Endothelial cell of hepatic sinusoid (primary cell): ENCODE results near the gene MROH2A.

Source experiments
- in situ Hi-C: cut with HindIII; loops from 2 replicates; pipeline ENCODE4 v1.10.0; 2017; ENCODE audit warnings: low sequenced_read_pairs

The MROH2A gene

GRCh38 chr2:233761040-233761769 lies 16.9 kb upstream of the MROH2A start:
- in situ Hi-C loops, result no loop called here

GRCh38 chr2:233764264-233764663 lies 13.9 kb upstream of the MROH2A start:
- in situ Hi-C loops, result no loop called here

- in situ Hi-C loops, result no loop called here
Measured at GRCh38 chr2:233764761-233765160, 13.4 kb upstream of the MROH2A start.

GRCh38 chr2:233766416-233766815 lies 11.7 kb upstream of the MROH2A start:
- in situ Hi-C loops, result no loop called here

GRCh38 chr2:233768076-233768475 lies 10.1 kb upstream of the MROH2A start:
- in situ Hi-C loops, result no loop called here

- in situ Hi-C loops, result no loop called here
Measured at GRCh38 chr2:233769260-233769659, 8.9 kb upstream of the MROH2A start.

GRCh38 chr2:233772153-233772552 lies 6.0 kb upstream of the MROH2A start:
- in situ Hi-C loops, result loop anchor here (5.0 kb wide), 1 partner anchor 70 kb away; no protein-coding TSS in a partner anchor

GRCh38 chr2:233772583-233772982 lies 5.5 kb upstream of the MROH2A start:
- in situ Hi-C loops, result loop anchor here (5.0 kb wide), 1 partner anchor 70 kb away; no protein-coding TSS in a partner anchor

GRCh38 chr2:233773854-233774253 lies 4.3 kb upstream of the MROH2A start:
- in situ Hi-C loops, result loop anchor here (5.0 kb wide), 1 partner anchor 68 kb away; no protein-coding TSS in a partner anchor

GRCh38 chr2:233775414-233775813 lies 2.7 kb upstream of the MROH2A start:
- in situ Hi-C loops, result no loop called here

GRCh38 chr2:233779722-233780121 lies 1.6 kb downstream of the MROH2A start:
- in situ Hi-C loops, result no loop called here

GRCh38 chr2:233780771-233781170 lies 2.6 kb downstream of the MROH2A start:
- in situ Hi-C loops, result no loop called here

- in situ Hi-C loops, result no loop called here
Measured at GRCh38 chr2:233789554-233789953, 11.4 kb downstream of the MROH2A start.

GRCh38 chr2:233791151-233791882 lies 13.2 kb downstream of the MROH2A start:
- in situ Hi-C loops, result no loop called here

- in situ Hi-C loops, result no loop called here
Measured at GRCh38 chr2:233791883-233792329, 13.8 kb downstream of the MROH2A start.

GRCh38 chr2:233792720-233793119 lies 14.6 kb downstream of the MROH2A start:
- in situ Hi-C loops, result no loop called here

GRCh38 chr2:233793465-233794127 lies 15.5 kb downstream of the MROH2A start:
- in situ Hi-C loops, result no loop called here

GRCh38 chr2:233794128-233794658 lies 16.1 kb downstream of the MROH2A start:
- in situ Hi-C loops, result no loop called here

GRCh38 chr2:233795735-233796171 lies 17.6 kb downstream of the MROH2A start:
- in situ Hi-C loops, result no loop called here

- in situ Hi-C loops, result no loop called here
Measured at GRCh38 chr2:233796254-233796653, 18.1 kb downstream of the MROH2A start.
